T-helper 1 cell treated with Interleukin-12 subunit alpha and Interleukin-12 subunit beta and Interleukin-4 antibody, amounts not matched to agents 30 ng/mL and 1 ng/mL, for 36 hours (primary cell): ENCODE data around the gene TRIM77. TPM values are rescaled to one million over a fixed set of nuclear protein-coding genes. Genes with fewer than 3 reads are reported as not detected.
"Not testable (repeated sequence)": the region's sequence is repeated elsewhere in the genome, so short reads cannot be mapped to it uniquely, and the experiment has no call there.

Experiments
- intact Hi-C: fragments of 100-400 bp; cut with micrococcal nuclease; formaldehyde crosslinking; loops from one replicate; pipeline ENCODE4 v1.15.1; 2024
- total RNA-seq: library from RNA; stranded (reverse); gene quantifications from 2 replicates; pipeline ENCODE4 v1.2.3, GENCODE V29; 2022

TRIM77 gene, protein sequence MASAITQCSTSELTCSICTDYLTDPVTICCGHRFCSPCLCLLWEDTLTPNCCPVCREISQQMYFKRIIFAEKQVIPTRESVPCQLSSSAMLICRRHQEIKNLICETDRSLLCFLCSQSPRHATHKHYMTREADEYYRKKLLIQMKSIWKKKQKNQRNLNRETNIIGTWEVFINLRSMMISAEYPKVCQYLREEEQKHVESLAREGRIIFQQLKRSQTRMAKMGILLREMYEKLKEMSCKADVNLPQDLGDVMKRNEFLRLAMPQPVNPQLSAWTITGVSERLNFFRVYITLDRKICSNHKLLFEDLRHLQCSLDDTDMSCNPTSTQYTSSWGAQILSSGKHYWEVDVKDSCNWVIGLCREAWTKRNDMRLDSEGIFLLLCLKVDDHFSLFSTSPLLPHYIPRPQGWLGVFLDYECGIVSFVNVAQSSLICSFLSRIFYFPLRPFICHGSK
- not detected in 2 replicates for total RNA-seq

DNA sequence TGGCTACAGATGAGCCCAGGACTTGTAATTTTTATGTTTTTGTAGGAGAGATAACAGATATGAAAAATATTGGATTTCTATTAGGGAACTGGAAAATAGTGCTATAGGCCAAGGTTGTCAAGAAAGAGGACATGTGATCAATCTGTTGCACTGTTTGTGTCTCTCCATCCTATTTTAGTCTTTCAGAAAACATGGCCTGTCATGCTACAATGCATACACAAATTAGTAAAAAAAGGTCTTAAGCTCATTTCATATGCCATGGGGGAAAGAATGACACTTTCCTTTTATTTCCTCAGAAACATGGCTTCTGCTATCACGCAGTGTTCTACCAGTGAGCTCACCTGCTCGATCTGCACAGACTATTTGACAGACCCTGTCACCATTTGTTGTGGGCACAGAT, at the start of gene TRIM77:
TRIM77 (plus strand) TSS at position 301 of the 400 bp plus-strand sequence; CDS start at position 301, 0 bp downstream.
- intact Hi-C loops = not testable (repeated sequence)

DNA sequence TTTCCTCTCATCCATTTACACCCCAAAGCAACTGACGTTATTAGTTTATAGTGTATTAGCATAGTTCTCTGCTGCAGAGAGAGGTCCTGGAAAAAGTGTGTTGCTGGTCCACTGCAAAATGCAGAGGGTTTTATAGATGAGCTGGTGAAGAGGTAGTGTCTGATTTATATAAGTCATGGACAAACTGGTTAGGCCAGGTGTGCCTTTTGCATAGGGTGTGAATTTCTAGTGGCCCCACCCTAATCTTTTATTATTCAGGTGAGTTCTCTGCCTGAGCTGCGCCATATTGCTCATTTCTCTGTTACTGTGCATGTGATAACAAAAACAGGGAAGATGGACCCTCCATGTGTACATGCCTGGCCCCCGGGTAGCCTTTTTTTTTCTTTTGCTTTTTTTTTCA, 43.1 kb upstream of the TRIM77 start:
- intact Hi-C loops = no loop called here

DNA sequence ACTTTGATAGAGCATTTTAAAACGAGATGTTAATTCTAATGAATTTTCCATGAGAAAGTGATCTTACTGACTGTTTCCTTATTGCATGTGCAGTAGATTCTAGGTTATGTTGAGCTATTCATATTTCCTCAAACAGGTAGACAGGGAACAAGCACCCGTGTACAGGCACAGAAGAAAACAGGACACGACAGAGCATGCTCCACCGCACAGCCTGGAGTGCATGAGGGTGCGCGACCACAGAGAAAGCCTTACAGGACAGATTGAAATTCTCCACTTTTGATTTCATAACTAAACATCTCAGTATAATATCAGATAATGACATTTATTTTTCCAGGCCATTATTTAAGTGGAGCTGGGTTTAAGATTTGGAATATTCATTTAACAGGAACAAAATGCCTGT, 41.9 kb upstream of the TRIM77 start:
- intact Hi-C loops = not testable (repeated sequence)

DNA sequence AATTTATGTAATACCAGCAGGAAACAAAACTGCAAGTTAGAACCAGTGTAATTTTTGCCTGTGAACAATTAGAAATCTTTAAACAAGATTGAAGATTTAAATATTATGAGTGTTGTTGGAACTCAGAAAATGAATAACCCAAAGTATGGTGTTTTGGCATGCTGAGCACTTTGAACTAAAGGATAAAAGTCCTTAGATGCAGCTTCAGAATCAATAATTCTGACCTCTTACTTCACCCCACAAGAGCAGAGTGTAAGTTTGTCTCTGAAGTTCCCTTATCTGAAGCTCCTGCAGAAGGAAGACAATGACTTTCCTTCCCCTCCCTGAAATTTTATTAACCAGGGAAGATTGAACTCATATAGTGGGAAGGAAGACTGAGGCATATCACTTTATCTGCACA, 40.5 kb upstream of the TRIM77 start:
- intact Hi-C loops = not testable (repeated sequence)

DNA sequence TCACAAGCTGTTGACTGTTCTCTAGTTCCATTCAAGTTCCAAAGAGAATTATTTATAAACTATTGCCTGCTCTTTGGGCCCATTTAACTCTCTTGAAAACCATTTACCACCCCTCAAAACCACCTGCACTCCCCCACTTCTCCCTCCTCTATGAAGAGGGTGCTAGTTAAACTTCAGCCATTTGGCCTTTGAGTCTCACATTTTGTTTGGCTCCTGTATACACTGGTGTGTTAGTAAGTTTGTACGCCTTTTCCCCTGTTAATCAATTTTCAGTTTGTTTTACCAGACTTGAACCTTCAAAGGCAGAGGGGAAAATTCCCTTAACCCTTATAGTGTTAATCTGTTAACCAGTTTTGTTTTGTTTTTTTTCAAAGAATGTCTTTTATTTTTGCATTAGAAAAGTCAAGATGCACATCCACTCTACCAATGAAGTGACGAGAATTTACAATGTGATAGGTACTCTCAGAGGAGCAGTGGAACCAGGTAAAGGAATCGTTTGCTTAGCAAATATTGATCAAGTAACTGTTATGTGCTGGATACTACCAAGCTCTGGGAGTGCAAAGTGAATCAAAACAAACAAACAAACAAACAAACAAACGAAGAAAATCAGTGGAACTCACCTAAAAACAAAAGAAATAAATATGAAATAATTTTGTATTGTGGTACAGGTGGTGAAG, 40.0 kb upstream of the TRIM77 start:
- intact Hi-C loops = not testable (repeated sequence)

DNA sequence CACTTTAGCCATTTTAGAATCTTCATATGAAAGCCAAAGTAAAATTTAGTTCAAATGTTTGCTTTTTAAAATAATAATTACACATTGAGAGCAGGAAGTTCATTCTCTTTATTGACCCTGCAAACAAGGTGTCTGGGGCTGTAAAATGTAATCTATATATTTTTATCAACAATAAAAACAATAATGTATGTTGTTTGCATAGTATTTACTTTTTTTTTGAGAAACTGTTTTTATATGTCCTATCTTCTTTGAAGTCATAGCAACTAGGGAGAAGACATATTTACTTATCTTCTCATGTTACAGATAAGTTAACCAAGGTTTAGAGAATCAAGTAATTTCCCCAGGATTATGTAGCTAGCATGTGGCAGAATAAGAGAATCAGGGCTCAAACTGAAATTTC, 37.6 kb upstream of the TRIM77 start:
- intact Hi-C loops = not testable (repeated sequence)

DNA sequence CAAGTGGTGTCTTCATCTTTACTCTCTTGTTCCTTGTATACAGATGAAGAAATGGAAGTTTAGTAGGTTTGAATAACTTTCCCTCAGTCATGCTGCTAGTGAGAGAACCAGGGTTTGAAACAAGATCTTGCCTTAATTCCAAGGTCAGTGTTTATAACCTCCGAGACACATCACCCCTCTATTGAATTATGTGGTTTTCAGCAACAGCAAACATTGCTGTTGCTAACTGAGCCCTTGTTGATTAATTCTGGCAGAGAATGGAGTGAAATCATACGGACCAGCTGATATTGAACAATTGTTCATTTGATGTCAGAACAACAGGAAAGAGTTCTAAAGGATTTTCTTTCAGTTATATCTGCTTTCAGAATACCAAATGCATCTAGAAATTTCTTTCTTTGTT, 36.7 kb upstream of the TRIM77 start:
- intact Hi-C loops = not testable (repeated sequence)

DNA sequence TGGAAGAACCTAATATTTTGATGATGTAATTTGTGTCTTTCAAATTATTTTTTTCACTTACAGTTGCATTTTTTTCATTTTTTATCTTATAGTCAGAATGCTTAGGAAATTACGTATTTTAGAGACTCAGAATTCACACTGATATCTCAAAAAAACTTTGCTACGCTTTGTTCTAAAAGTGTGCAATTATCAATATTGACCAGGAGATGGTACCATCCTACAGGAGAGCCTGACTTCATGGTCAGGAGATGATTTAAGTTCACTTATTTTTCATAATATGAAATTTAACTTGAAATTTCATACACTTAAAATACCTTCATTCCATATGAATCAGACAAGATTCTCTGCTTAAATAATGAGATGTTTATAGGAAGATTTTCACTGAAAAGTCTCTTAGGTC, 34.7 kb upstream of the TRIM77 start:
- intact Hi-C loops = not testable (repeated sequence)

DNA sequence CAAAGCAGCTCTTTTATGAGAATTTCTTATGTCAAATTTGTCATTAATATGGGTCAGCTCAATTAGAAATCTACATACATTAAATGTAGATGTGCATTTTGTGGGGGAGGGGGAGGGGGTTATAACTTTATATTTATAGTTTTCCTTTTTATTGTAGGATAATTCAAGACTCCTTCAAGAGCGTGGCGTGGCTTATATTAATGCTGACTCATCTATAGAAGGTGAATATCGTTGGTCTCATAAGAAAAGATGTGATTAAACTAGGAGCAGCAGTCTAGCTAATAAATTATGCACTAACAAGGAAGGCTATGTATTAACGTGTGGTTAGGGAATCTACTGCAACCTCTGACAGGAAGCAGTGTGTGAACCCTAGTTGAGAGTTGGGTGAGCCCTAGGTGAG, 34.2 kb upstream of the TRIM77 start:
- intact Hi-C loops = not testable (repeated sequence)

DNA sequence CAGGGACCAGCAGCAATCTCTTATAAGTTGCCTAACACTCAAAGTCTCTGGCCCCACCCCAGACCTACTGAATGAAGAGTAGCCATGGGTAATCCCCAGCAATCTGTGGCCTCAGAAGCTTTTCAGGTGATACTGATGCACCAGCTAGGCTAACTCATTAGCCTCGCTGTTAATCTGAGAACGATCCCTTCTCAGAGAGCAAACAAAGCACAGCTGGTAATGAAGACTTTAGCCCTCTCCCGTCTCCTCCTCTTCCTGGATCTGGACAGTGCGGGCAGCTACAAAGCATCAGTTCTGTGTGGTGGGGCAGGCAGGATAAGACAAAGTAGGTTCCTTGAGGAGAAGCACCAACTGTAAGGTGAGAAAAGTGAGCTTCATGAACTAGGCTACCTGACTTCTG, 3.0 kb upstream of the TRIM77 start:
- intact Hi-C loops = not testable (repeated sequence)

DNA sequence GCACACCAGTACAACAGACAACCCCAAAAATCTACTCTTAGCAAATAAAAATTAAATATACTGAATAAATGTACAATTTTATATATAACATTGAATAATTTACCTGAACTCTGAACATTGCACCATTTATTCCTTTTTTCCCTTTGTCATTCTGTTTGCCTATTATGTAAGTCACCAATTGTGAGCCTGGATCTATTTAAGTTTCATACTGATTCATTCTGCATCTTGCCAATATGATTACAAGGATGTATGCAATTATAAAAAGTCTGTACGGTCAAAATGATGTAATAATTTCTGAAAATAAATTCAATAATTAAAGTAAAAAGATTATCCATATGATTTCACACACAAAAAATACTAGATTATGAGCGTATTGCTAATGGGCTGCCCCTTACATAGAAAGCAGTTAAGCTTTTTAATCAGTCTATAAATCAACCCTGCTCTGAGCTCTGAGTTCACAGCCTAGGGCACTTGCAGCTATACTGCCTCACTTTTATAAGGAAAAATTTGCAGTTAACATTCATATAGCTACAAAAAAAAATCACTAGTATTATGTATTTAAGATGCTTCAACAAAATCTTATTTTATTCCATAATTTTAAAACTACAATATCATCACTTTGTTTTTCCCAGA, 14.9 kb downstream of the TRIM77 start:
- intact Hi-C loops = not testable (repeated sequence)

DNA sequence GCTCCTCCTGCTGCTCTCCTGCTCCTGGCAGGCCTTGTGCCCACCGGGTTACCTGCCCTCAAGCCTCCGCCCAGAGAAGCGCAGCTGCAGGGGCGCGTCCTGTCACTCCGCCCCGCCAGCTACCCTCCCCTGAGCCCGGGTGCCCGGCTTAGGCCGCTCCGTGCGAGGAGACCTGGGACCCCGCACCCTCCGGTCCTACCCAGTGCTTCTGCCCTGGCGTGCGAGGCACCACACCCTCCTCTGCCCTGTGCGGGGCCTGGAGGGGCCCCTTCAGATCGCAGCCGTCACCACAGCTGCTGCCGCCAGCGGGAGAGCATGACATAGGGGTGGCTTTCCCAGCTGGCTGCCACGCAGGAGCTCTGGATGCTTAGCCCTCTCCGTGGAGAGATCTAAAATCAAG, 20.1 kb downstream of the TRIM77 start:
- intact Hi-C loops = not testable (repeated sequence)

DNA sequence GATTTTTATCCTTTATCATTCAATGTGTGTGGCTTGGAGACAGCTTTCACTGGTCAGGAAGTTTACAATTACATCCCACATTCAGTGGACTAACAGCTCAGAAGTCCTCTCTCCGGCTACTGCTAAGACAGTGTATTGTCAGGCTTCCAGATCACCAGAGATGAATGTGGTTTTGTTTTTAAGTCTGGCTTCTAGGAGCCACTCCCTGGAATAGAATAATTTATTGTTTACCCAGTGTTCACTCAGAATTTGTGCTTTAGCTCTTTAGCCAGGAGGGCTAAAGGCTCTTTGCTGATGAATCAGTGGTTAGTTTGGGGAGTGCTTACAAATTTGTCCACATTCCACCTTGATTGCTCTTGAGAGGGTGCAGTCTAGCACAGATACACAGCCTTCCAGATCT, 26.5 kb downstream of the TRIM77 start:
- intact Hi-C loops = no loop called here

DNA sequence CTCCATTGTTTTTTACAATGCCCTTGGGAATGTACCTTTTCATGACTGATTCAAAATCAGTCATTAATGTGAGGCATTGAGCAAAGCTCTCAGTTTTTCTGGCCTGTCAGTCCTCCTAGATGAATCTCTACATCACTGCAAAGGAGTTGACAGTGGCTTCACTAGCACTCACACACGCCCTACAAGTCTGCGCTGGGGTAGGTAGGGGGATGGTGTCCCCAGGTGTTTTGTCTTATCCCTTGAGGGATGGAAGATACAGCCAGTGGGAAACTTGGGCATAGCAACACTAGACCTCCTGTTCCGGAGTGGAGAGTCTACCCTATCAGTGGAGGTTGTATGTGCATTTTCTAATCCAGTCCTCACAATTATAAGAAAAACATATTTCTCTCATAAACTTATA, 27.0 kb downstream of the TRIM77 start:
- intact Hi-C loops = no loop called here

DNA sequence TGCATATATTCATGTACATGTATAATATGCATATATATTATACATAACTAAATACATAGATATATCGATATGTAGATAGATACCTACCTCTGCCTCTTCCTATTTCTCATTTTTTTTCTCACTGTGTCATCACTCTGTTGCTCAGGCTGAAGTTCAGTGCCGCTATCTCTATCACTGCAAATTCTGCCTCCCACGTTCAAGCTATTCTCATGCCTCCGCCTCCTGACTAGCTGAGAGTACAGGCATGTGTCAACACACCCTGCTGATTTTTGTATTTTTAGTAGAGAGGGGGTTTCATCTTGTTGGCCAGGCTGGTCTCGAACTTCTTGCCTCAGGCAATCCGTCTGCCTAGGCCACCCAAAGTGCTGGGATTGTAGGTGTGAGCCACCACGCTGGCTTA, 31.3 kb downstream of the TRIM77 start:
- intact Hi-C loops = not testable (repeated sequence)

DNA sequence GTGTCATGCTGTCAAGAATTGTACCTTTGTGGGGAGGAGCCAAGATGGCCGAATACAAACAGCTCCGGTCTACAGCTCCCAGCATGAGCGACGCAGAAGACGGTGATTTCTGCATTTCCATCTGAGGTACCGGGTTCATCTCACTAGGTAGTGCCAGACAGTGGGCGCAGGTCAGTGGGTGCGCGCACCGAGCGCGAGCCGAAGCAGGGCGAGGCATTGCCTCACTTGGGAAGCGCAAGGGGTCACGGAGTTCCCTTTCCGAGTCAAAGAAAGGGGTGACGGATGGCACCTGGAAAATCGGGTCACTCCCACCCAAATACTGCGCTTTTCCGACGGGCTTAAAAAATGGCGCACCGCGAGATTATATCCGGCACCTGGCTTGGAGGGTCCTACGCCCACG, 34.1 kb downstream of the TRIM77 start:
- intact Hi-C loops = not testable (repeated sequence)

DNA sequence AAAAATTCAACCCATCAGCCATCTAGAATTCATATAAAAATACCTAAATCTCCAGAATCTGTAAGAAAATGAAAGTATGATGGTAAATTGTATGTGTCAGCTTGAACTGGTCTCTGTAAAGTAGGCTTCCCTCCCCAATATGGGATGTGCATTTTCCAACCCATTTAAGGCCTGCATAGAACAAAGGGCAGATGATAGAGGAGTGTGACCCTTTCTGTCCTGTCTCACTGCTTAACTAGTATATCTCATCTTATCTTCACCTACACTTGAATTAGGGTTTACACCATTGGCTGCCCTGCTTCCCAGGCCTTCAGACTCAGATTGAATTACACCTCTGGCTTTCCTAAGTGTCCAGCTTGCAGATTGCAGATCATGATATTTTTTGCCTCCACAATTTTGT, 40.7 kb downstream of the TRIM77 start:
- intact Hi-C loops = not testable (repeated sequence)

Other genes with a start within 250 kb of the TRIM77 start
- gene NOX4, start 218.9 kb upstream of the TRIM77 start, total RNA-seq = not detected in 2 replicates
- gene TRIM49, start 98.3 kb downstream of the TRIM77 start, total RNA-seq = not detected in 2 replicates
- not detected in 2 replicates for gene TRIM64B, start 168.2 kb downstream of the TRIM77 start, total RNA-seq
- not detected in 2 replicates for gene TRIM49D1, start 211.9 kb downstream of the TRIM77 start, total RNA-seq
- not detected in 2 replicates for gene TRIM49D2, start 213.8 kb downstream of the TRIM77 start, total RNA-seq